Testis (tissue), 3 donors: ENCODE results near the gene FOXO1. TPM values are rescaled to one million over a fixed set of nuclear protein-coding genes. Genes with fewer than 3 reads are reported as not detected.

Experiments used
- DNase-seq: peaks from one replicate; pipeline ENCODE4 v3.0.0-alpha.2; 2019
- H3K27ac ChIP-seq, 2 donors: fragments of 200-600 bp; sonication (generic); one replicate each; pipeline ENCODE4 v1.5.1; 2019
- H3K27me3 ChIP-seq: fragments of 200-600 bp; sonication (generic); one replicate; pipeline ENCODE4 v1.5.1; 2019
- H3K36me3 ChIP-seq: fragments of 200-600 bp; sonication (generic); one replicate; pipeline ENCODE4 v1.5.1; 2017; ENCODE audit warnings: low read depth; ENCODE audit errors: missing control alignments
- H3K4me1 ChIP-seq: fragments of 200-600 bp; sonication (generic); one replicate; pipeline ENCODE4 v1.5.1; 2019
- H3K4me3 ChIP-seq, 2 donors: fragments of 200-600 bp; sonication (generic); one replicate each; pipeline ENCODE4 v1.5.1; 2017 to 2019
- H3K9me3 ChIP-seq: fragments of 200-600 bp; sonication (generic); one replicate; pipeline ENCODE4 v1.5.1; 2017
- POLR2A ChIP-seq: fragments of 450-650 bp; IDR thresholded peaks from one replicate; pipeline ENCODE4 v1.6.1; 2017; ENCODE audit warnings: antibody characterized with exemption, mild to moderate bottlenecking, moderate library complexity
- WGBS, 2 donors: methylation state at CpG; one replicate each; pipeline ENCODE4 v1.1.5; 2018; 5-methylcytosine and 5-hydroxymethylcytosine counted together
- intact Hi-C: fragments of 100-400 bp; cut with DNase I; formaldehyde crosslinking; loops from one replicate; pipeline ENCODE4 v1.15.1; 2023; ENCODE audit warnings: low total_unique reads
- polyA plus RNA-seq: library from polyadenylated mRNA; stranded (reverse); fragments of 350-450 nt; fragmentation: Illumina TruSeq; extraction: RNeasy Lipid Tissue Mini Kit (QIAGEN cat#74804); gene quantifications from one replicate; pipeline ENCODE4 v1.2.3, GENCODE V29; 2014; ENCODE audit warnings: low read depth, low replicate concordance; ENCODE audit not compliant: insufficient read depth
- total RNA-seq, 2 donors: library from RNA; depleted of rRNA; stranded (reverse); fragments of >200 nt; gene quantifications; one replicate each; pipeline ENCODE4 v1.2.3, GENCODE V29; 2016
- TF ChIP-seq, protein P1 (sequence below), 3 experiments: fragments of 450-650 bp in 2 of 3; fragments of 200-600 bp in 1 of 3; sonication (generic) in 1 of 3; IDR thresholded peaks; one replicate each; pipeline ENCODE4 v1.5.1; 2016 to 2019; ENCODE audit warnings: antibody characterized with exemption in 3 of 3, mild to moderate bottlenecking in 2 of 3, moderate library complexity in 1 of 3

The FOXO1 gene
- total and polyA plus RNA-seq, 3 donors from 2014 or later = 19.5 to 58.7 (median 52.2) TPM

DNA sequence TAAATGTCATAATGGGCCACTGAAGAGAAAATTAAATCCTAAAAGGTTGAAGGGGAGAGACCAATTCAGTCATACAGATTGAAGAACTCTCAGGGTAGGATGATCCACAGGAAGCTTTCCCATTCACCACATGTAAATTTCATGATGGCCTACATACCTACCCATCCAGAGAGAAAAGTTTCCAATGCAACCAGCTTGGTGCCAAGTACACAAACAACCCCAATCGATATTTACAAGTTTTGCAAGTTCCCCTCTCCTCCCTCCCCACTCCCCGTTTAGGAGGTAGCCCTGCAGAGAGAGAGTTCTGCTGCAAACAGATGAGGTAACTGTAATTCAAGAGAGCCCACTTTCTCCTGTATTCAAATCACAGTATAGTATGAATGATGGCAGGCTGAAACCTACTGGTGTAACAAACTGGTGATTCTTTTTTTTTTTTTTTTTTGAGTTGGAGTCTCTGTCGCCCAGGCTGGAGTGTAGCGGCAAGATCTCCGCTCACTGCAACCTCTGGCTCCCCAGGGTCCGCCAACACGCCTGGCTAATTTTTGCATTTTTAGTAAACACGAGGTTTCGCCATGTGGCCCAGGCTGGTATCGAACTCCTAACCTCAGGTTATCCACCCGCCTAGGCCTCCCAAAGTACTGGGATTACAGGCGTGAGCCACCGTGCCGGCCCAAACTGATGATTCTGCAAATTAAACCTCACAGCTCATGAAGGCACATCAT, 14.4 kb downstream of the FOXO1 start:
- Histone ChIP-seq H3K27me3 (no peaks in the 10 kb centered on the region), H3K4me3 (no peak overlapping the region), H3K4me1 (peaks cover 6% of the 10 kb centered on the region), H3K9me3 (no peaks in the 10 kb centered on the region), H3K36me3 (no peaks in the 10 kb centered on the region), H3K27ac (no peak overlapping the region)
- intact Hi-C loops = no loop called here
- DNase-seq = no peak
- 91 to 92% methylated on average over 14 of the region's 14 CpGs for WGBS, 2 donors
- TF ChIP-seq, protein P1, sequence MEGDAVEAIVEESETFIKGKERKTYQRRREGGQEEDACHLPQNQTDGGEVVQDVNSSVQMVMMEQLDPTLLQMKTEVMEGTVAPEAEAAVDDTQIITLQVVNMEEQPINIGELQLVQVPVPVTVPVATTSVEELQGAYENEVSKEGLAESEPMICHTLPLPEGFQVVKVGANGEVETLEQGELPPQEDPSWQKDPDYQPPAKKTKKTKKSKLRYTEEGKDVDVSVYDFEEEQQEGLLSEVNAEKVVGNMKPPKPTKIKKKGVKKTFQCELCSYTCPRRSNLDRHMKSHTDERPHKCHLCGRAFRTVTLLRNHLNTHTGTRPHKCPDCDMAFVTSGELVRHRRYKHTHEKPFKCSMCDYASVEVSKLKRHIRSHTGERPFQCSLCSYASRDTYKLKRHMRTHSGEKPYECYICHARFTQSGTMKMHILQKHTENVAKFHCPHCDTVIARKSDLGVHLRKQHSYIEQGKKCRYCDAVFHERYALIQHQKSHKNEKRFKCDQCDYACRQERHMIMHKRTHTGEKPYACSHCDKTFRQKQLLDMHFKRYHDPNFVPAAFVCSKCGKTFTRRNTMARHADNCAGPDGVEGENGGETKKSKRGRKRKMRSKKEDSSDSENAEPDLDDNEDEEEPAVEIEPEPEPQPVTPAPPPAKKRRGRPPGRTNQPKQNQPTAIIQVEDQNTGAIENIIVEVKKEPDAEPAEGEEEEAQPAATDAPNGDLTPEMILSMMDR (IDR thresholded peaks at IDR 0.05) = no peak
- no peak for TF ChIP-seq POLR2A

DNA sequence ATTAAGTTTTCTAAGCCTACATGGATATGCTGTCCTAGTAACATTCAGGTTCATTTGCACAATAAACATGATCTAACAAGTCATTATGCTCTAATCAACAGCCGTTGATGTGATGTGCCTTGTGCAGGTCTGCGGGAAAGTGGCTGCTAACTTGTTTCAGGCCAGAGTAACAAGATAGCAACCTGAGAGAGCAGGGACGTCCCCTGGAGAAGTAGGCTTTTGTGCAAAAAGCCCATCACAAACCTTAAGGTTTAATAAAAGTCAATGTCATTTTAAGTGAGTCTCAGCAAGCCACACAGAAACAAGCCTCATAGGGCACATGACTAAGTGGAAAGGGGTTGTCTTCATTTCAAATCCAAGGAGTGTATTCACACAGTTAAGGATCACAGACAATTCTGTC, 17.6 kb downstream of the FOXO1 start:
- 38 to 39% methylated on average over 3 of the region's 3 CpGs for WGBS, 2 donors
- Histone ChIP-seq H3K4me3 (no peak overlapping the region), H3K4me1 (peaks cover 10% of the 10 kb centered on the region), H3K27ac (no peak overlapping the region), H3K27me3 (no peaks in the 10 kb centered on the region), H3K36me3 (no peaks in the 10 kb centered on the region), H3K9me3 (no peaks in the 10 kb centered on the region)
- intact Hi-C loops = no loop called here
- DNase-seq = no peak
- no peak for TF ChIP-seq POLR2A
- TF ChIP-seq, protein P1 (IDR thresholded peaks at IDR 0.05) = no peak

DNA sequence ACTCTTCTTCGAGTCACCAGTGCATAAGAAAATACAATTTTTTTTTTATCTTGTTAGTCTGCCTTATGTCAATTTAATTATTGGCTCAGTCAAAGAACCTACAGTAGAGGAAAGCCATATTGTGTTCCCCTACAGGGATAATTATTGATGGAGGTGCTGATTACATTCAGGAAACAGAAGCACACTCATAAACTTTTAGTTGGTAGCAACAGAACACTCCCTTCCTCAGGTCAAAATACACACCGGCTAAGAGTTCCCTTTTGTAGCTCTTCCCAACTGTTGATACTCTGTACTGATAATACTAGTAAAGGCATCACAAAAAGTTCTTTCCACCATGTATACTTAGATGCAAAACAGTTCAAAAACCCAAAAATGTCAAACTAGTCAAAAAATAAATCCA, 18.4 kb downstream of the FOXO1 start:
- no peak overlapping the region for H3K27ac ChIP-seq
- peaks cover 10% of the 10 kb centered on the region for H3K4me1 ChIP-seq

DNA sequence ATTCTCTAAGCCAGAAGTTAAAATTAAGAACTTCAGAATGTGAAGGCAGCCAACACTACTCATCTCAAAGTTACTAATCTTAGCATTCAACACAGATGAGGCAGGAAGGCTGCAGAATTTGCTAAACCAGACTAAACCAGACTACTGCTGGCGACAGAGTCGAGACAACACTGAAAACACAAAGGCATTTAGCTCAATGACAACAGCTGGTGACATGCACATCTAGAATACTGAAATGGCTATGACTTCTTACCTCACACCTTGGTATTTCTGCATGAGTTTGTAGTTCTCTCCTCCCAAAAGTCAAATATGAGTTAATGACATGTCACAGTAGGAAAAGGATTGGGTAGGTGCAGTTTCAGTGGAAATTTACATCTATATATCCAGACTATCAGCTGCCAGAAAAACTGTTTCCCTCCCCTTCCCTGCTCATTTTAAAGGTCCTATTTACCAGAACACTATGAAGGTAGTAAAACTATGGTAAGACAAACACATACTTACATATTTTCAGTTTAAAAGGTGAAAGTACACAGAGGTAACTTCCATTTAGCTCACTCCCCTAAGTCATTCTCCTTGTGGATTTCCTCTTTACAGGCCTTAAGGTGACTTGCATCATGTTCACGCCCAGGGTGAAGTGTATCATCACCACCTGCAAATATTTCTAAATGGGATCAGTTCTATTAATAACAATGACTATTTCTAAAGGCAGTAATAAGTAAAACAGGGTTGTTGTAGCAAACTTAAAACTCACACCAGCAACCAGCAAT, 21.4 kb downstream of the FOXO1 start:
- Histone ChIP-seq H3K27ac (no peak overlapping the region), H3K4me1 (peaks cover 14% of the 10 kb centered on the region), H3K4me3 (no peak overlapping the region), H3K27me3 (no peaks in the 10 kb centered on the region), H3K9me3 (no peaks in the 10 kb centered on the region), H3K36me3 (no peaks in the 10 kb centered on the region)
- no peak for TF ChIP-seq POLR2A
- TF ChIP-seq, protein P1 (IDR thresholded peaks at IDR 0.05) = no peak
- 84 to 88% methylated on average over 3 of the region's 3 CpGs for WGBS, 2 donors
- no peak for DNase-seq
- intact Hi-C loops = no loop called here

More for the DNA sequence above, 18.4 kb downstream of the FOXO1 start:
- DNase-seq = no peak
- WGBS, 2 donors = 47 to 48% methylated on average over 2 of the region's 2 CpGs
- TF ChIP-seq, protein P1 (IDR thresholded peaks at IDR 0.05) = no peak
- TF ChIP-seq POLR2A = no peak
- Histone ChIP-seq H3K4me3 (no peak overlapping the region), H3K36me3 (no peaks in the 10 kb centered on the region), H3K9me3 (no peaks in the 10 kb centered on the region), H3K27me3 (no peaks in the 10 kb centered on the region)
- intact Hi-C loops = no loop called here
